Measurements from ENCODE around the gene PDE4B. TPM values are rescaled to one million over a fixed set of nuclear protein-coding genes. Genes with fewer than 3 reads are reported as not detected.

The PDE4B gene
- polyA plus RNA-seq, 3 donors = 6.7 to 8.4 (median 6.8) TPM

GRCh38 chr1:66422804-66423203 lies 630.1 kb downstream of the PDE4B start:
- DNase-seq = no peak

Data from renal pelvis (tissue), 4 donors.